RWPE2 (cell line): ENCODE measurements around the gene SMG7.
A peak's percentile ranks its signal among the peaks of the same experiment; 100 is the strongest.

Experiments used
- ATAC-seq: fragments of 200-7000 bp; cut with Tn5 transposase; 3 replicates; pipeline ENCODE4 v1.9.1; 2021; ENCODE audit warnings: low read depth
- DNase-seq: peaks from one replicate; pipeline ENCODE4 v3.0.0-alpha.2; 2020; ENCODE audit warnings: low spot score
- H3K27ac ChIP-seq: fragments of 450-650 bp; 2 replicates; pipeline ENCODE4 v1.5.1; 2017; ENCODE audit warnings: mild to moderate bottlenecking; ENCODE audit not compliant: poor library complexity, severe bottlenecking
- H3K27me3 ChIP-seq: fragments of 250-450 bp; sonication (Bioruptor Pico); 2 replicates; pipeline ENCODE4 v1.5.1; 2021; ENCODE audit warnings: mild to moderate bottlenecking, moderate library complexity; ENCODE audit not compliant: insufficient read depth, poor library complexity, severe bottlenecking
- H3K36me3 ChIP-seq: fragments of 250-450 bp; sonication (Bioruptor Pico); 2 replicates; pipeline ENCODE4 v1.5.1; 2020; ENCODE audit warnings: low read depth, mild to moderate bottlenecking, moderate library complexity
- H3K4me1 ChIP-seq: fragments of 250-450 bp; sonication (Bioruptor Pico); 2 replicates; pipeline ENCODE4 v1.5.1; 2021; ENCODE audit warnings: mild to moderate bottlenecking, moderate library complexity; ENCODE audit not compliant: insufficient read depth, poor library complexity, severe bottlenecking
- H3K4me3 ChIP-seq: fragments of 250-450 bp; sonication (Bioruptor Pico); 2 replicates; pipeline ENCODE4 v1.5.1; 2021; ENCODE audit warnings: mild to moderate bottlenecking, moderate library complexity; ENCODE audit not compliant: severe bottlenecking
- H3K9me3 ChIP-seq: fragments of 250-450 bp; sonication (Bioruptor Pico); 2 replicates; pipeline ENCODE4 v1.5.1; 2021; ENCODE audit warnings: mild to moderate bottlenecking, moderate library complexity; ENCODE audit not compliant: severe bottlenecking
- TF ChIP-seq, protein P1 (sequence below): fragments of 450-650 bp; IDR thresholded peaks from one replicate; pipeline ENCODE4 v1.5.1; 2017; ENCODE audit warnings: mild to moderate bottlenecking, moderate library complexity; ENCODE audit not compliant: poor library complexity, severe bottlenecking

Gene SMG7

DNA sequence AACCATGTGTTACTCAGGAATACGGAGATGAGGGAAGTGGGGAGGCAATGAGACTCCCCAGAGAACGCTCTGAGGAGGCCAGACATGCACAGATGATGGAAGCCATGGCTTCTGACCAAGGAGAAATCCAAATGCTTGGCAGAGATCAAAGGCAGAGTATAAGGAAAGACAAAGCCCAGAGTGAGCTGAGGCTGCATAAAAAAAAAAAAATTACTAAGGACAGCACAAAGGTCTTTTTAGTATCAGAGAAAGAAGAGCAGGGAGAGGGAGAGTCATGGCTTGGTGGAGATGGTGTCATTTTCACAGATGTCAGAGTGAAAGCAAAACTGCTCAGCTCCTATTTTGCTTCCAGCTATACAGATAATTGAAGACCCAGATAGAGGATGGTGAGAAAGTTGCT lies 126.1 kb downstream of the SMG7 start:
- Histone ChIP-seq H3K36me3 (no peaks in the 10 kb centered on the region), H3K9me3 (no peaks in the 10 kb centered on the region), H3K4me1 (peaks cover 5% of the 10 kb centered on the region), H3K27me3 (no peaks in the 10 kb centered on the region), H3K27ac (no peak overlapping the region), H3K4me3 (no peak overlapping the region)
- TF ChIP-seq, protein P1, sequence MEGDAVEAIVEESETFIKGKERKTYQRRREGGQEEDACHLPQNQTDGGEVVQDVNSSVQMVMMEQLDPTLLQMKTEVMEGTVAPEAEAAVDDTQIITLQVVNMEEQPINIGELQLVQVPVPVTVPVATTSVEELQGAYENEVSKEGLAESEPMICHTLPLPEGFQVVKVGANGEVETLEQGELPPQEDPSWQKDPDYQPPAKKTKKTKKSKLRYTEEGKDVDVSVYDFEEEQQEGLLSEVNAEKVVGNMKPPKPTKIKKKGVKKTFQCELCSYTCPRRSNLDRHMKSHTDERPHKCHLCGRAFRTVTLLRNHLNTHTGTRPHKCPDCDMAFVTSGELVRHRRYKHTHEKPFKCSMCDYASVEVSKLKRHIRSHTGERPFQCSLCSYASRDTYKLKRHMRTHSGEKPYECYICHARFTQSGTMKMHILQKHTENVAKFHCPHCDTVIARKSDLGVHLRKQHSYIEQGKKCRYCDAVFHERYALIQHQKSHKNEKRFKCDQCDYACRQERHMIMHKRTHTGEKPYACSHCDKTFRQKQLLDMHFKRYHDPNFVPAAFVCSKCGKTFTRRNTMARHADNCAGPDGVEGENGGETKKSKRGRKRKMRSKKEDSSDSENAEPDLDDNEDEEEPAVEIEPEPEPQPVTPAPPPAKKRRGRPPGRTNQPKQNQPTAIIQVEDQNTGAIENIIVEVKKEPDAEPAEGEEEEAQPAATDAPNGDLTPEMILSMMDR, result no peak
- ATAC-seq (no peak), DNase-seq (no peak)

DNA sequence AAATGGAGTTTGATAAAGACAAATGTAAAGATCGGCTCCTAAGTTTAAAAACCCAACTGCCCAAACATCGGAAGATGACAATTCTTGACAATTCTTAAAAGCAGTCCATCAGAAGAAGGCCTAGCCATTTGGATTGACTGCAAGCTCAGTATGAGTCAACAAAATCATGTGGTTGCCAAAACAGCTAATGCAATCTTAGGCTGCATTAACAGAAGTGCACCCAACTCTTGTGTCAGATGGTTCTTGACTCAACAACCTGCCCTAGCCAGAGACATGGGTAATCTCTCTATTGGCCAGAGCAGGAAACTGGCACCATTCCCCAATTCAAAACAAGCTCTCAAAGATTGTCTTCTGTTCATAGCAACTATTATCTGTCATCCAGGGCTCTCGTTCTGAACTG lies 127.8 kb downstream of the SMG7 start:
- TF ChIP-seq, protein P1, result no peak
- no peaks in the 10 kb centered on the region for H3K27me3 ChIP-seq
- peaks cover 5% of the 10 kb centered on the region for H3K4me1 ChIP-seq
- no peaks in the 10 kb centered on the region for H3K36me3 ChIP-seq
- ATAC-seq, result peak; percentile 71
- H3K27ac ChIP-seq, result no peak overlapping the region
- no peak for DNase-seq
- H3K4me3 ChIP-seq, result no peak overlapping the region
- H3K9me3 ChIP-seq, result no peaks in the 10 kb centered on the region

DNA sequence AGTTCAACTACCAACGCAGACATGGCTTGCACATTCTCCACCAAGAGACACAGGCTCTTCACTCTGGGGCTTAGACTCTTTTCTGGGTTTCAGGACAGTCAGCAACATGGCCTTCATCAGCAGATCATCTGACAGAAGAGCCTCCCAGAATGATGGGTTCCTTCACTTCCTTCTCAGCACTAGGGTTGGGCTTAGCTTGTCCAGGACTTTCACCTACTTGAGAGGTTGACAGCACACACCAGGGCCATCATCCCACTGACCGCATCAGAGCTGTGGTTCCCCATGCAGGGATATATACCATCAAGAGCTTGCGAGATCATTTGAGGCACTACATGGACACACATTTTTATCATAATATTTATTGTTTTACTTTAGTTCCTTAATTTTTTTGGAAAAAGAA lies 128.3 kb downstream of the SMG7 start:
- ATAC-seq, result no peak
- peaks cover 5% of the 10 kb centered on the region for H3K4me1 ChIP-seq
- TF ChIP-seq, protein P1, result no peak
- no peak for DNase-seq
- H3K27ac ChIP-seq, result no peak overlapping the region
- H3K4me3 ChIP-seq, result no peak overlapping the region
- no peaks in the 10 kb centered on the region for H3K36me3 ChIP-seq
- no peaks in the 10 kb centered on the region for H3K9me3 ChIP-seq
- no peaks in the 10 kb centered on the region for H3K27me3 ChIP-seq

DNA sequence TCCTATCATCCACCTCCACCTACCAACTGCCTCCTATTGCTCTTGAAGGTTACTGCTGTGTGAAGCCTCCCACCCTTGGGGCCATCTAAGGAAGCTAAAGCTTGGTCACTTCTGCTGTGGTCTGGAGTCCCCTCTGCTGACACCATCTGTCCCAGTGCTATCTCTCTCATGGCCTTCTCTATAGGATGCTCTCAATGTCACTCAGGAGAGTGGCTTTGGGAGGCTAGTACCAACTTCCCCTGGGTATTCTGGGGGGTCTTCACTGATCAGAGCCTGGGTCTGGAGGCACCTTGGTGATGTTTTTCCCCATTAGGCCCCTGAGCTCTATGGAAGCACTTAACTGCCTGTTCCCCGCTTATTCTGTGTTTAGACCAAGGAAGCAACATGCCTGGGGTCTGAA lies 130.2 kb downstream of the SMG7 start:
- TF ChIP-seq, protein P1, result no peak
- Histone ChIP-seq H3K4me1 (peaks cover 6% of the 10 kb centered on the region), H3K27ac (no peak overlapping the region)

More for the DNA sequence above, 130.2 kb downstream of the SMG7 start:
- Histone ChIP-seq H3K4me3 (no peak overlapping the region), H3K36me3 (no peaks in the 10 kb centered on the region), H3K9me3 (no peaks in the 10 kb centered on the region), H3K27me3 (no peaks in the 10 kb centered on the region)
- ATAC-seq (no peak), DNase-seq (no peak)
